Colon (tissue), 2 donors: ENCODE measurements around the gene RBM28.

Experiments
- FAIRE-seq: peaks from 2 replicates; lab custom pipeline; 2012; peaks lifted over from hg19 to GRCh38; lab: Jason Lieb, UNC
- donor health status: control.
- donor health status: control.

RBM28 gene

DNA sequence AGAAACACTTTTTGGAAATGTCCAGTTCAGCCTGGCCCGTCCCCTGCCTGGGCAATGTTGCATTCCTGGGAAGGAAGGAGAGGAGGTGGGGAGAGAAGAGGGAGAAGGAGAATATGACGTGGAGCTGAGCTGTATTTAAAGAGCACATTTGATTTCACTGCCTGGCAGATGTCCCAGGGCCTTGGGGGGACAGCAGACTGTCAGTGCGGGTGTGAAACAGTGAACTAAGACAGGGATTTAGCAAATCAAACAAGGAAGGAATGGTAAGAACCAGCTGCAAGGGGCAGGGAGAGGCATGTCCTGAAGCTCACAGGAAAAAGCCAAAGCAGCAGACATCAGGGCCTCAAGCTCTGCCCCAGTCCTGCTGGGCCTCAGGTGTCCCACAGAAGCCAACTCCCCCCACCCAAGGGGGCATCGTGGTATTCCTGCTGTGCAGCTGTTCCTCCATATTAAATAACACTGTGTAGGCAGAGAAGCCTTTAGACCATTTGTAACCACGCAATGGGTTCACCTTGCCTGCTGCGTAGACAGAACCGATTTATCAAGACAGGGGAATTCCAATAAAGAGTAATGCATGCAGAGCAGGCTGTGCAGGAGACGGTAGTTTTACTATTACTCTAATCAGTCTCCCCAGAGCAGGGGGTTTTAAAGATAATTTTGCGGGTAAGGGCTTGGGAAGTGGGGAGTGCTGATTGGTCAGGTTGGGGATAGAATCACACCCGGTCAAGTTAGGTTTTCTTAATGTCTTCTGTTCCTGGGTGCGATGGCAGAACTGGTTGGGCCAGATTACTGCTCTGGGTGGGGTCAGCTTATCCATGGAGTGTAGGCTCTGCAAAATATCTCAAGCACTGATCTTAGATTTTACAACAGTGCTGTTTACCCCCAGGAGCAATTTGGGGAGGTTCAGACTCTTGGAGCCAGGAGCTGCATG, 84.3 kb downstream of the RBM28 start:
- no peak for FAIRE-seq

DNA sequence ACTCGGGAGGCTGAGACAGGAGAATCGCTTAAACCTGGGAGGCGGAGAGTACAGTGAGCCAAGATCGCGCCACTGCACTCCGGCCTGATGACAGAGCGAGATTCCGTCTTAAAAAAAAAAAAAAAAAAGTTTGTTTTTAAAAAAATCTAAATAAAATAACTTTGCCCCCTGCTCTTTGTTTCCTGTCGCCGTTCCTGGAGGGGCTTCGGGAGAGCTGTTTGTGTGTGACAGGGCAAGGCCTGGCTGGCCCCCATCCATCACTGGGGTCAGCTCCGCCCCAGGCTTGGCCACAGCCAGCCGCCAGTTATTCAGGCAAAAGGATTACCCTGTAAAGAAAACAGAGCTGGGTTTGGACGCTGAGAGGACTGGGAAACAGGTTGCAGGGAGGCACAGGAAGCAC, 86.2 kb downstream of the RBM28 start:
- FAIRE-seq = no peak

DNA sequence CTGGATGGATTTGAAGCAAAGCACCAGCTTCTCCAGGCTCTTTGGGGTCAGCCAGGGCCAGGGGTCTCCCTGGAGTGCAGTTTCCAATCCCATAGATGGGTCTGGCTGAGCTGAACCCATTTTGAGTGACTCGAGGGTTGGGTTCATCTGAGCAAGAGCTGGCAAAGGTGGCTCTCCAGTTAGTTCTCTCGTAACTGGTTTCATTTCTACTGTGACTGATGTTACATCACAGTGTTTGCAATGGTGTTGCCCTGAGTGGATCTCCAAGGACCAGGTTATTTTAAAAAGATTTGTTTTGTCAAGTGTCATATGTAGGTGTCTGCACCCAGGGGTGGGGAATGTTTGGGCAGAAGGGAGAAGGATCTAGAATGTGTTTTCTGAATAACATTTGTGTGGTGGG, 88.4 kb downstream of the RBM28 start:
- no peak for FAIRE-seq

DNA sequence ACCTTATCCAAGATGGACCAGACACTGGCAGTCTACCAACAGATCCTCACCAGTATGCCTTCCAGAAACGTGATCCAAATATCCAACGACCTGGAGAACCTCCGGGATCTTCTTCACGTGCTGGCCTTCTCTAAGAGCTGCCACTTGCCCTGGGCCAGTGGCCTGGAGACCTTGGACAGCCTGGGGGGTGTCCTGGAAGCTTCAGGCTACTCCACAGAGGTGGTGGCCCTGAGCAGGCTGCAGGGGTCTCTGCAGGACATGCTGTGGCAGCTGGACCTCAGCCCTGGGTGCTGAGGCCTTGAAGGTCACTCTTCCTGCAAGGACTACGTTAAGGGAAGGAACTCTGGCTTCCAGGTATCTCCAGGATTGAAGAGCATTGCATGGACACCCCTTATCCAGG, 89.2 kb downstream of the RBM28 start:
- no peak for FAIRE-seq

DNA sequence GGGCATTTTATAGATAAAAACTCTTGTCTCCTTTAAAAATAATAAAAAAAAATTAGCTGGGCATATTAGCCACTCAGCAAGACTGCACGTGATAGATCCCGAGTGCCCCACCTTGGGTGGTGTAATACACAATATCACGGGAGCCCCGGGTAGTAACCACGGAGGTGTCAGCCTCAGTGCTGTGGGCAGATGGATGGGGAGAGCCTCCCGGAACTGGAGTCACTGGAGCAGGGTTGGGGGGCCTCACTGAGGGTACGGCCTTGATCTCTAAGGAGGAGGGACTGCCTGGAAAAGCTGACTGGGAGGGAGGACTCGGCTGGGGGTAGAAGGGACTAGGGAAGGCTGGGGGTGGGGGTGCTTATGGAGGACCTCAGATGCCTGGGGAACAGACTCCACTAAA, 90.0 kb downstream of the RBM28 start:
- no peak for FAIRE-seq

DNA sequence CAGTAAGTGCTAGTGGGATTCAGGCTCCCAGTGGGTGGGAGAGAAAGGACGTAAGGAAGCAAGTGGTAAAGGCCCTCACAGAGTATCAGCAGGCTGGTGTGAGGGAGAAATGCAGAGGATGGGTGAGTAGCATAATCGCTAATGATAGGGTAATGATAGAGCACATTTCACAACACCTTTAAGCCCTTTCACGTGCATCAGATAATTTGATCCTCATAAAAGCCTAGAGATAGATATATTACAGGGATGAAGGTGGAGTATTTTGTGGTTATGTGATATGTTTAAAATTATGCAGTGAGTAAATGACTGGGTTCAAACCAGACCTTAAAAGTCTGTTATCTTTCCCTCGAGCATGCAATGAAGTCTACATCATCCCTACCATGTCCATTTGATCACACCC, 92.4 kb downstream of the RBM28 start:
- FAIRE-seq = no peak
